LHCN-M2 (cell line): ENCODE data around the gene AKT2. TPM values are rescaled to one million over a fixed set of nuclear protein-coding genes. Genes with fewer than 3 reads are reported as not detected.
"Not testable (repeated sequence)": the region's sequence is repeated elsewhere in the genome, so short reads cannot be mapped to it uniquely, and the experiment has no call there.

ENCODE experiments used
- DNase-seq: peaks from one replicate; pipeline ENCODE4 v3.0.0-alpha.2; 2012; ENCODE audit warnings: low read depth
- total RNA-seq: library from RNA; depleted of rRNA; stranded (reverse); fragments of >200 nt; gene quantifications from 2 replicates; pipeline ENCODE4 v1.2.3, GENCODE V29; 2014

AKT2 gene
- total RNA-seq, 1 experiment from 2014 or later, result 93.5 TPM

DNA sequence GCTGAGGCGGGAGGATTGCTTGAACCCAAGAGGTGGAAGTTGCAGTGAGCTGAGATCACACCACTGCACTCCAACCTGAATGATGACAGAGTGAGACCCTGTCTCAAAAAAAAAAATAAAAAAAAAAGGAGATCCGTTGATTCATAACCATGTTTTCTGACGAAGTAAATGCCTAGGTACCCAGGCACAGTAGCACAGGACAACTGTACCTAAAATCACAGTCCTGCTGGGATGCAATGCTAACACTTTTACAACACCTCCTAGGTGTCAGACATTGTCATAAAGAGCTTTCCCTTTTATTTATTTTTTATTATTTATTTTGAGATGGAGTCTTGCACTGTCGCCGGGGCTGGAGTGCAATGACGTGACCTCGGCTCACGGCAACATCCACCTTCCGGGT lies 64.5 kb downstream of the AKT2 start:
- DNase-seq, result no peak

GRCh38 chr19:40219721-40220276 lies 65.3 kb downstream of the AKT2 start:
- peak; percentile 61 for DNase-seq

GRCh38 chr19:40219029-40219428 lies 66.1 kb downstream of the AKT2 start:
- not testable (repeated sequence) for DNase-seq

DNA sequence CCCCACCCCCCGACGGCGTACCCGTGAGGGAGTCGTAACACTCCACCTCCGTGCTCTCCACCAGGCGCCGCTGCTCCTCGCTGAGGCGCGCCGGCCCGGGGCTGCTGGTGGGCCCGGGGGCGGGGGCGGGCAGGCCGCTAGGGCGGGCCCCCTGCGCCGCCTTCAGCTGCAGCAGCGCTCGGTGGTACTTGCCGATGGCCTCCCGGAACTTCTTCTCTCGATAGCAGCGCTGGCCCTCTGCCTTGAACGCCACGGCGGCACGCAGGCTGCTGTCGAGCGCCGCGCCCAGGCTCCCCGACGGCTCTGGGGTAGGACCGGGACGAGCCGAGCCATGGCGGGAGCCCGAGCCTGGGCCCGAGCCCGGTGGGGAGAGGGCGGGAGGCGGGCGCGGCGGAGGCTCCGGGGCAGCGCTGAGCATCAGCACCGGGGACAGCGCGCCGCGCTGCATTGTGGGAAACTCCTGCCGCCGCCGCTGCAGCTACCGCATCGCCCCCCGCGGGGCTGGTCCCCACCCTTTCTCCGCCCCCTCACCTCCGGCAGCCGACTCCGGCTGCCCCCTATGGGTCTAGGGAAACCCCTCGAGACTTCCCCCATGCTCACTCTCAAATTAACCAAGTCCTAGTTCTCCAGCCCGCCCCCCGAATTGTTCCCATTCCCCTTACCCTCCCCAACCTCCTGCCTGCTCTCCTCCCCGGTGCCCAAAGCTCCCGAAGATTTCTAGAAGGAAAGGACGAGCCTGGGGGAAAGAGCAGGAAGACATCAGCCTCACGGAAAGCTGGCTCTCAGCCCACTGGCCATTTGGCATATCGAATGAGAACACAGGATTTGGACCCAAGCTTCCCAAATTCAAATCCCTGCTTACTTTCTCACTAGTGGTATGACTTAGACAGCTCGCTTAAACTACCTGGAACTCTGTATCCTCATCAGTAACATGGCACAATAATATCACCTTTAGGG lies 66.9 kb downstream of the AKT2 start, which contains the start of gene TTC9B:
Gene TTC9B, minus strand, starts transcription at position 451 of the 957 bp plus-strand sequence. Its CDS starts 3 bp downstream, at position 448.
- DNase-seq, result no peak

- no peak for DNase-seq
These were observed 67.9 kb downstream of the AKT2 start for GRCh38 chr19:40217027-40217810.

GRCh38 chr19:40216777-40217026 lies 68.4 kb downstream of the AKT2 start:
- DNase-seq, result no peak

- DNase-seq, result peak; percentile 34
These were observed 69.0 kb downstream of the AKT2 start for GRCh38 chr19:40216013-40216776.

DNA sequence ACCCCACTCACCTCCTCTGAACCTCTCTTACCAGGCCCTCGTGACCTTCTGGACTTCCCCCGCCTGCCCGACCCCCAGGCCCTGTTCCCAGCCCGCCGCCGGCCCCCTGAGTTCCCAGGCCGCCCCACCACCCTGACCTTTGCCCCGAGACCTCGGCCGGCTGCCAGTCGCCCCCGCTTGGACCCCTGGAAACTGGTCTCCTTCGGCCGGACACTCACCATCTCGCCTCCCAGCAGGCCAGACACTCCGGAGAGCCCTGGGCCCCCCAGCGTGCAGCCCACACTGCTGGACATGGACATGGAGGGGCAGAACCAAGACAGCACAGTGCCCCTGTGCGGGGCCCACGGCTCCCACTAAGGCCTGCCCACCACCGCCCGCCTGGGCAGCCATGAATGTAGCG lies 70.2 kb downstream of the AKT2 start:
- DNase-seq, result no peak

DNA sequence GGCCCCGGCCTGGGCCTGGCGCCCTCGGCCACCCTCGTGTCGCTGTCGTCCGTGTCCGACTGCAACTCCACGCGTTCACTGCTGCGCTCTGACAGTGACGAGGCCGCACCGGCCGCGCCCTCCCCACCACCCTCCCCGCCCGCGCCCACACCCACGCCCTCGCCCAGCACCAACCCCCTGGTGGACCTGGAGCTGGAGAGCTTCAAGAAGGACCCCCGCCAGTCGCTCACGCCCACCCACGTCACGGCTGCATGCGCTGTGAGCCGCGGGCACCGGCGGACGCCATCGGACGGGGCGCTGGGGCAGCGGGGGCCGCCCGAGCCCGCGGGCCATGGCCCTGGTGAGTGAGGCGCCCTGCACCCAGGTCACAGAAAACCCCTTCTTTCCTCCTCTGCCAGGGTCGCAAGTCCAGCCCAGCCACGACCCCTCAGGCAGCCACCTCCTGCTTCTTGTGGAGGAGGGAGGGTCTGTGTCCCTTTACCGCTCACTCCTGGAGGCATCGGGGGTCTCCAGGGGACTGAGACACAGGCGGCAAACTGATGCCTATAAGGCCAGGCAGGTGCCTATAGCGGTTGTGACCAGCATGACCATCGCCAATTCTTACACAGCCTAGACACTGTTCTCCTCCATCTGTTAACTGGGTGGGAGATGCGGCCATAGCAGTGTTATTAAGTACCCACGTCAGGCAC lies 71.1 kb downstream of the AKT2 start:
- no peak for DNase-seq

GRCh38 chr19:40213251-40213829 lies 71.8 kb downstream of the AKT2 start:
- DNase-seq, result no peak

GRCh38 chr19:40210889-40211288 lies 74.3 kb downstream of the AKT2 start:
- no peak for DNase-seq

DNA sequence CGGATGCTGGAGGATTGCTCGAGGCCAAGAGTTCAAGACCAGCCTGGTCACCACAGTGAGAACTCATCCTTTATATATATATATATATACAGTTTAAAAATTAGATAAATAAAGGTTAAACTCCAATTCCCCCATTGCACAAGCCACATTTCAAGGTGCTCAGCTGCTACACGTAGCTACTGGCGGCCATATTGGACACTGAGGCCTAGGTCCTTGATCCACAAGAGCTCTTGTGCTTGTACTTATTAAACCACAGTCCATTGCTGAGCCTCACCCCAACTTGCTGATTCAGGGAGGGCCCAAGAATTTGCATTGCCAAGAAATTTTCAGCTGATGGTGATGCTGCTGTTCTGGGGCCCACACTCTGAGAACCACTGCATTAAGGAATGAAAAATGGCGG lies 76.5 kb downstream of the AKT2 start:
- no peak for DNase-seq

GRCh38 chr19:40205760-40206159 lies 79.4 kb downstream of the AKT2 start:
- DNase-seq, result no peak

DNA sequence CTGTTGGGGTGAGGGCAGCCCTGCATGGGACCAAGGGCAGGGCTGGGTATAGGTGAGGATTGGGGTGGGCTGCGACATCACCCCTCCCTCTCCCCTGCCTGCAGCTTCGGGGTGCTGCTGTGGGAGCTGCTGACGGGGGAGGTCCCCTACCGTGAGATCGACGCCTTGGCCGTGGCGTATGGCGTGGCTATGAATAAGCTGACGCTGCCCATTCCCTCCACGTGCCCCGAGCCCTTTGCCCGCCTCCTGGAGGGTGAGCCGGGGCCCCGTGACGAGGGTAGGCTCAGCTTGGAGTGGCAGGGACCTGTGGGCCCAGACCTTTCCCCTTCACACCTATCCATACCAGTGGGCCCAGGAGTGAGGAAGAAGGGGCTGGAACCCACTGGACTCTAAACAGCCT lies 80.8 kb downstream of the AKT2 start:
- no peak for DNase-seq

GRCh38 chr19:40200341-40201099 lies 84.6 kb downstream of the AKT2 start:
- DNase-seq, result no peak

DNA sequence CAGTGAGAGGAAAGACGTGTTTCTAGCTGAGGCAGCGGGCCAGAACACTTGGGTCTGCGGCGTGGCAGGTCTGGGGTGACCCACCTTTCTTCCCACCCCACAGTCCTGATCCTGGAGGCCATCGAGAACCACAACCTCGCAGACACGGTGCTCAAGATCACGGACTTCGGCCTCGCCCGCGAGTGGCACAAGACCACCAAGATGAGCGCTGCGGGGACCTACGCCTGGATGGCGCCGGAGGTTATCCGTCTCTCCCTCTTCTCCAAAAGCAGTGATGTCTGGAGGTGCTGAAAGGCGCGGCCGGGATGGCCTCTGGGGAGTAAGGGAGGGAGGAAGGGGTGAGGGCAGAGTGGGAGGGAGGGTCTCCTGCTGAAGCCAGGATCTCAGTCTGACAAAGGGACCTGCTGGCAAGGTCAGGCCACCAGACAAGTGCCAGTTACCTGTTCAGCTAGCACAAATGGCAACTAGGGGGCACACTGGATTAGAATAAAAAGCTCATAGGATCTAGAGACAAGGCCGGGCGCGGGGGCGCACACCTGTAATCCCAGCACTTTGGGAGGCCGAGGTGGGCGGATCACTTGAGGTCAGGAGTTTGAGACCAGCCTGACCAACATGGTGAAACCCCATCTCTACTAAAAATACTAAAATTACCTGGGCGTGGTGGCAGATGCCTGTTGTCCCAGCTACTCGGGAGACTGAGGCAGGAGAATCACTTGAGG lies 86.7 kb downstream of the AKT2 start:
- DNase-seq, result no peak

DNA sequence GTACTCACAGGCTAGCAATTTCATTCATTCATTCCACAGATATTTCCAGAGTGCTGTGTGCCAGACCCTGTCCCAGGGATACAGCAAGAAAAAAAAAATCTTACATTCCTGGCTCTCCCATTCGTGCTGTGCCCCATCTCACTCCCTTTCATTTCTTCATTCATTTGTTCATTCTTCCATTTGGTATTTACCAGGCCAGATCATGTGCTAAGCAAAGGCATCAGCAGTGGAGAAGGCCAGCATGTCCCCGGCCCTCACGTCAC lies 91.6 kb downstream of the AKT2 start:
- no peak for DNase-seq

DNA sequence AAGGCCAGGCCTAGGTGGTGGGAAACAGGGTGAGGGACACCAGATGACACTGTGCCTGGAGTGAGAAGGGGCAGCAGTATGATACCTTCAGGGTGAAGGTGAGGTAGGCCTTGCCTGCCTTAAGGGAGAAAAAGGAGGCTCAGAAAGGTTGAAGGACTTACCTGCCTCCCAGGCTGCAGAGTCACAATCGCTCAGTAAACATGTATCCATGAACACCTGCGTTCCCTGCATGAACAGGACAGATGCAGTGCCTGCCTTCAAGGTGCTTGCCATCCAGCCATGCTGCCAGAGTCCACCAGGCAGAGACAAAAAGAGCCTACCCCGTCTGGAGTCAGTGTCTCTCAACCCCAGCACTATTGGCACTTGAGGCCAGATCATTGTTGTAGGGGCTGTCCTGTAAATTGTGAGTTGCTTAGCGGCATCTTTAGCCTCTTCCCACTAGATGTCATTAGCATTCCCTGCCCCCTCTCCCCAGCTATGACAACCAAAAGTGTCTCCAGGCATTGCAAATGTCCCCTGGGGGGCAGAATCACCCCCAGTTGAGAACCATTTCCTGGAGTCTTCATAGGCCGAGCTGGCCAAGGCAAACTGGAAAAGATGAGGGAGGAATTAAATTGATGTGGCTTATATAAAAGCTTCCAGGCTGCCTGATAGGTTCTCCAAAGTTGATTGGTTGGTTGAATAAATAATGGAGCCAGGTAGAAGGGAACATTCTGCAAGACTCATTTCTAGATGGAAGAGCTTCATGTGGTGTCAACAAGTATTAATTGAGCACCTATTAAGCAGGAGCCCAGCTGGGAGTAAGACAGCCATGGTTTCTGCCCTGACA lies 92.2 kb downstream of the AKT2 start:
- no peak for DNase-seq
